Neural progenitor cell (in vitro differentiated cells): ENCODE results near the gene DEUP1. TPM values are rescaled to one million over a fixed set of nuclear protein-coding genes. Genes with fewer than 3 reads are reported as not detected.

ENCODE experiments used
- DNase-seq: peaks from one replicate; pipeline ENCODE4 v3.0.0-alpha.2; 2016; ENCODE audit warnings: low spot score
- H2AFZ ChIP-seq: fragments of 200-600 bp; sonication (generic); replicated peaks from 2 replicates; pipeline ENCODE4 v1.6.1; 2016; ENCODE audit warnings: antibody characterized with exemption
- H3F3A ChIP-seq: fragments of 200-600 bp; sonication (generic); 2 replicates; pipeline ENCODE4 v1.6.1; 2016; ENCODE audit warnings: antibody characterized with exemption, low read depth
- H3K27ac ChIP-seq: fragments of 200-600 bp; sonication (generic); 2 replicates; pipeline ENCODE4 v1.5.1; 2016; ENCODE audit warnings: mild to moderate bottlenecking
- H3K27me3 ChIP-seq: fragments of 200-600 bp; sonication (generic); 2 replicates; pipeline ENCODE4 v1.6.1; 2016; ENCODE audit warnings: mild to moderate bottlenecking, moderate library complexity
- H3K36me3 ChIP-seq: fragments of 200-600 bp; sonication (generic); 2 replicates; pipeline ENCODE4 v1.5.1; 2016
- H3K4me1 ChIP-seq: fragments of 200-600 bp; sonication (generic); 2 replicates; pipeline ENCODE4 v1.6.1; 2016; ENCODE audit warnings: mixed run types
- H3K4me2 ChIP-seq: fragments of 200-600 bp; sonication (generic); 2 replicates; pipeline ENCODE4 v1.6.1; 2016
- H3K4me3 ChIP-seq: fragments of 200-600 bp; sonication (generic); 2 replicates; pipeline ENCODE4 v1.5.1; 2016
- H3K79me2 ChIP-seq: fragments of 200-600 bp; sonication (generic); 2 replicates; pipeline ENCODE4 v1.6.1; 2016; ENCODE audit warnings: low read depth
- H3K9ac ChIP-seq: fragments of 200-600 bp; sonication (generic); 2 replicates; pipeline ENCODE4 v1.6.1; 2016
- H3K9me3 ChIP-seq: fragments of 200-600 bp; sonication (generic); 2 replicates; pipeline ENCODE4 v1.5.1; 2016; ENCODE audit warnings: low read depth
- H4K20me1 ChIP-seq: fragments of 200-600 bp; sonication (generic); 2 replicates; pipeline ENCODE4 v1.6.1; 2016; ENCODE audit warnings: low read depth
- H3K27ac Mint-ChIP-seq: 3 replicates; pipeline ENCODE4 v1.8.0; 2021; ENCODE audit warnings: mixed read lengths
- H3K27me3 Mint-ChIP-seq: 2 replicates; pipeline ENCODE4 v1.8.0; 2022; ENCODE audit warnings: low read depth, mild to moderate bottlenecking, inconsistent platforms, moderate library complexity, mixed read lengths; ENCODE audit not compliant: insufficient read depth
- H3K36me3 Mint-ChIP-seq: 3 replicates; pipeline ENCODE4 v1.8.0; 2021; ENCODE audit warnings: mixed read lengths
- H3K4me1 Mint-ChIP-seq: 3 replicates; pipeline ENCODE4 v1.8.0; 2021; ENCODE audit warnings: mixed read lengths
- H3K4me3 Mint-ChIP-seq: 3 replicates; pipeline ENCODE4 v1.8.0; 2021; ENCODE audit warnings: mild to moderate bottlenecking, moderate library complexity, mixed read lengths
- H3K9me3 Mint-ChIP-seq: 3 replicates; pipeline ENCODE4 v1.8.0; 2020; ENCODE audit warnings: mixed read lengths
- CTCF ChIP-seq: fragments of 200-600 bp; sonication (generic); IDR thresholded peaks from 2 replicates; pipeline ENCODE4 v1.5.1; 2017; ENCODE audit warnings: antibody characterized with exemption, mild to moderate bottlenecking
- EZH2 ChIP-seq: fragments of 200-600 bp; sonication (generic); IDR thresholded peaks from 2 replicates; pipeline ENCODE4 v1.6.1; 2017; ENCODE audit warnings: antibody characterized with exemption, mild to moderate bottlenecking, moderate library complexity
- EZH2phosphoT487 ChIP-seq: fragments of 200-600 bp; sonication (generic); IDR thresholded peaks from 2 replicates; pipeline ENCODE4 v1.6.1; 2017; ENCODE audit warnings: antibody characterized with exemption
- total RNA-seq: library from RNA; depleted of rRNA; stranded (reverse); fragments of >200 nt; gene quantifications from 2 replicates; pipeline ENCODE4 v1.2.3, GENCODE V29; 2015; ENCODE audit warnings: low replicate concordance

Gene DEUP1
- total RNA-seq, 1 donor from 2014 or later = not detected

- no peaks in the 10 kb centered on the region for H3K36me3 ChIP-seq
- Mint-ChIP-seq H3K9me3 (no peaks in the 10 kb centered on the region), H3K36me3 (peaks cover 2% of the 10 kb centered on the region), H3K27me3 (peaks cover 5% of the 10 kb centered on the region), H3K4me3 (peak overlapping the region; percentile 88), H3K27ac (no peak overlapping the region), H3K4me1 (peaks cover 7% of the 10 kb centered on the region)
- TF ChIP-seq EZH2phosphoT487 (no peak), EZH2 (peak; percentile 42)
- DNase-seq = peak; percentile 43
- H3F3A ChIP-seq = peaks cover 16% of the 10 kb centered on the region
- no peaks in the 10 kb centered on the region for H4K20me1 ChIP-seq
- H3K27me3 ChIP-seq = peaks cover 38% of the 10 kb centered on the region
- peak overlapping the region; percentile 93 for H2AFZ ChIP-seq
- H3K9me3 ChIP-seq = no peaks in the 10 kb centered on the region
- H3K4me1 ChIP-seq = peaks cover 3% of the 10 kb centered on the region
- H3K27ac ChIP-seq = no peak overlapping the region
- H3K79me2 ChIP-seq = no peaks in the 10 kb centered on the region
- H3K4me2 ChIP-seq = peak overlapping the region; percentile 85
- no peak overlapping the region for H3K9ac ChIP-seq
- H3K4me3 ChIP-seq = peak overlapping the region; percentile 46
These were observed 551 bp upstream of the DEUP1 start for GRCh38 chr11:93329936-93330445.

GRCh38 chr11:93340223-93340622 lies 9.7 kb downstream of the DEUP1 start:
- no peaks in the 10 kb centered on the region for H3F3A ChIP-seq
- Mint-ChIP-seq H3K4me1 (no peaks in the 10 kb centered on the region), H3K9me3 (no peaks in the 10 kb centered on the region), H3K36me3 (no peaks in the 10 kb centered on the region), H3K27me3 (no peaks in the 10 kb centered on the region), H3K27ac (no peak overlapping the region), H3K4me3 (no peak overlapping the region)
- H3K27me3 ChIP-seq = no peaks in the 10 kb centered on the region
- no peak overlapping the region for H3K4me2 ChIP-seq
- H3K79me2 ChIP-seq = no peaks in the 10 kb centered on the region
- H3K9ac ChIP-seq = no peak overlapping the region
- H4K20me1 ChIP-seq = no peaks in the 10 kb centered on the region
- H3K27ac ChIP-seq = no peak overlapping the region
- TF ChIP-seq EZH2phosphoT487 (no peak), CTCF (no peak), EZH2 (no peak)
- no peak overlapping the region for H3K4me3 ChIP-seq
- H3K4me1 ChIP-seq = peaks cover 7% of the 10 kb centered on the region
- no peak overlapping the region for H2AFZ ChIP-seq
- no peaks in the 10 kb centered on the region for H3K36me3 ChIP-seq
- DNase-seq = no peak
- no peaks in the 10 kb centered on the region for H3K9me3 ChIP-seq

GRCh38 chr11:93344855-93345333 lies 14.4 kb downstream of the DEUP1 start:
- Histone ChIP-seq H3K9me3 (no peaks in the 10 kb centered on the region), H3F3A (no peaks in the 10 kb centered on the region), H3K9ac (no peak overlapping the region), H3K4me3 (no peak overlapping the region), H3K27me3 (no peaks in the 10 kb centered on the region), H3K4me2 (no peak overlapping the region), H2AFZ (no peak overlapping the region), H4K20me1 (no peaks in the 10 kb centered on the region), H3K27ac (no peak overlapping the region), H3K36me3 (no peaks in the 10 kb centered on the region), H3K79me2 (no peaks in the 10 kb centered on the region), H3K4me1 (peaks cover 14% of the 10 kb centered on the region)
- Mint-ChIP-seq H3K27ac (no peak overlapping the region), H3K9me3 (peaks cover 3% of the 10 kb centered on the region), H3K36me3 (no peaks in the 10 kb centered on the region), H3K4me3 (no peak overlapping the region), H3K27me3 (no peaks in the 10 kb centered on the region), H3K4me1 (no peaks in the 10 kb centered on the region)
- TF ChIP-seq EZH2 (no peak), CTCF (no peak), EZH2phosphoT487 (no peak)
- DNase-seq = no peak

GRCh38 chr11:93348930-93349329 lies 18.4 kb downstream of the DEUP1 start:
- H3K27me3 ChIP-seq = no peaks in the 10 kb centered on the region
- H3K9ac ChIP-seq = no peak overlapping the region

More at GRCh38 chr11:93348930-93349329, 18.4 kb downstream of the DEUP1 start:
- Histone ChIP-seq H2AFZ (no peak overlapping the region), H3F3A (no peaks in the 10 kb centered on the region), H3K4me1 (peaks cover 14% of the 10 kb centered on the region), H3K79me2 (no peaks in the 10 kb centered on the region), H3K36me3 (no peaks in the 10 kb centered on the region), H3K27ac (no peak overlapping the region), H3K4me3 (no peak overlapping the region), H3K9me3 (no peaks in the 10 kb centered on the region), H3K4me2 (peak overlapping the region; percentile 31), H4K20me1 (no peaks in the 10 kb centered on the region)
- H3K36me3 Mint-ChIP-seq = no peaks in the 10 kb centered on the region
- TF ChIP-seq EZH2phosphoT487 (no peak), CTCF (no peak), EZH2 (no peak)
- peaks cover 7% of the 10 kb centered on the region for H3K9me3 Mint-ChIP-seq
- peak; percentile 26 for DNase-seq
- no peaks in the 10 kb centered on the region for H3K4me1 Mint-ChIP-seq
- no peak overlapping the region for H3K27ac Mint-ChIP-seq
- H3K4me3 Mint-ChIP-seq = no peak overlapping the region
- H3K27me3 Mint-ChIP-seq = no peaks in the 10 kb centered on the region
